ENCODE results near the gene SHOC1.
"Not testable (repeated sequence)": the region's sequence is repeated elsewhere in the genome, so short reads cannot be mapped to it uniquely, and the experiment has no call there.

The SHOC1 gene

DNA sequence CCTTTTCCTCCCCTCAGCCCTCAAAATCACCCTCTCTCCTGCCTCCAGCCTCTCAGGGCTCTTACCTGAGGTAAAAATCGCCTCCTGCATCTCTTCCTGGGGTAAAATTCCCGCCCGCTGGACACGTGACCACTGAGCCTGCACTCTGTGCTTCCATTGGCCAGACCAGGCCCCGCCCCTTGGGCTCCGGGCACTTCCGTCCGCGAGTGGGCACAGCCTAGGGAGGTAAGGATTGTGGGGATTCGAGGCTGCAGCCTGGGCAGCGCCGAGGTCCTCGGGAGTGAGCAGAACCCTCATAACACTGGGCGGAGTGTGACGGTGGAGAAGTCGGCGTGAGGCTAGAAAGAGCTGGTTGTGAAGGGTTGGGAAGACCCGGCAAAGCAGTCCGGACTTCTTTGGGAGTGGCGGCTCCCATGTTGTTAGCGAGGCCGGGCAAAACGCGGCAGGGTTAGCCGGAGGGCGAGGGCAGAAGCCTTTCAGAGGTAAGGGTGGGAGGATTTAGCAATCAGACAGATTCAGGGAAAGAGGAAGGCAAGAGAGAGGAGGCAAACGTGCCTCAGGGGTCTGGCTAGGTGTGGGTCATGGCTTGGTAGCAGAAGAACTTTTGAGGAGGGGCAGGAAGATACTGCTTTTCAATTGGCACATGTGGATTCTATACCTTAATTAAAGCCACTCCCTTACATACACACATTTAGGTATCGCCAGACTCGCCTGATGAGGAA lies at the start of gene SHOC1:
TSS of gene SHOC1 (minus strand) at position 103 of the 722 bp plus-strand sequence. CDS start 3,519 bp downstream, outside the sequence.
- no peak for DNase-seq (ENCODE audit: low read depth)

DNA sequence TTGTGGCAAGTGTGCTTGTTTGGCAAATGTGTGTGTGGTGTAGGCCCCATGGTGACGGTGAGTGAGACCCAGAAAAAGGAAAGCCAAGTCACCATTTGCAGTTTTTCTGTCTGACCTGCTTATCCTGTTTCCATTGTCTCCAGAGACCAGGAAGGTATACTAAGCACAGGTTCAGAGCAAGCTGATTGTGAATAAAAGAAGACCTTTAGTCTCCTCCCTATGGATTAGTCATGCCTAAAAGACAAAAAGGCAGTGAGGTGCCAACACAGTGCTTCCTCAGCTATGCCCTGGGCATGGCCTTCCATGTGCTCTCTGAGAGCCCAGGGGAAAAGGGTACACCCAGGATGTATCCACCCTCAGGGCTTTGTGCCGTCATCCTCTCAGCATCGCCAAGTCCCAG lies 49.2 kb upstream of the SHOC1 start:
- no peak for DNase-seq (ENCODE audit: low read depth)

DNA sequence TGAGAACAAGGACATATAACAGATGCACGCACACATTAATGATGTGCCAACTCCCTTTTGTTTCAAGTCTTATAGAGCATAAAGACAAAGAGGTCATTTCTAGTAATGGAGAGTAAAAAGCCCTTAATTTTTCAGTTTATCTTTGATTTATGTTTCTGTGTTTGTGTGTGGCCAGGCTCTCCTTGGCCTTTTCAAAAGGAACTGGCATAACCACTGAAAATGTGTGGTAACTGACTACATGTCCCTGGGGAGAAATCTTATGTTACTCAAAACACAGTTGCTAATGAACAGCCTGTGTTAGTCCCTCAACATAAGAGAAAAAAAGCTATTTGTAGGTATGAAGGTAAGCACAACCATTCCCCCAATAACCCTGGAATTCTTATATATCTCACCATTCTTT lies 47.6 kb upstream of the SHOC1 start:
- no peak for DNase-seq (ENCODE audit: low read depth)

DNA sequence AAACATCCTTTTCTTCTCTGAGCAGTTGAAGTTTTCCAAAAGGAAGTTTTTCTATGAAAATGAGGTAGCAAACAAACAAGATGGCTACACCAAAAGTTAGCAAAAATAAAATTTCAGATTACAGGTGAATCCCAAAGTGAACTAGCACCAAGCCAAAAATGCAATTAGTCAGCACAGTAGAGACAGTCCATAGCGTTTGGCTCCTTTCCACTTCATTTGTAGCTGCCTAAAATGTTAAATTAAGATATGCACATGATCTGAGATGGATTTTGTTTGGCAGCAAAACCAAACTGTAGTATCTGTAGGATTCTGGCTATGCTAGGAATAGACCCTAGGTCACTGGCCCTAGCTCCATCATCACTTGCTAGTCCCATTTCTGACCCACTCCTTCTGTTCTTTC lies 45.7 kb upstream of the SHOC1 start:
- no peak for DNase-seq (ENCODE audit: low read depth)

DNA sequence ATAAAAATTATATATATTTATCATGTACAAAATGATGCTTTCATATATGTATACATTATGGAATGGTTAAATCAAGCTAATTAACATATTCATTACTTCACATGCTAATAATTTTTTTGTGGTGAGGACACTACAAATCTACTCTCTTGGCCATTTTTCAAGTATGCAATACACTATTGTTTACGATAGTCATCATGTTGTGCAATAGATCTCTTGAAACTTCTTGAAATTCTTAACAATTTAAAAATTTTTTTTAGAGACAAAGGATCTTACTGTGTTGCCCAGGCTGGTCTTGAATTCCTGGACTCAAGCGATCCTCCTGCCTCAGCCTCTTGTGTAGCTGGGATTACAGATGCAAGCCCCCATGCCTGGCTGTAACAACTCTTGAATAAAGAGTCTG lies 45.2 kb upstream of the SHOC1 start:
- DNase-seq (ENCODE audit: low read depth) = no peak

DNA sequence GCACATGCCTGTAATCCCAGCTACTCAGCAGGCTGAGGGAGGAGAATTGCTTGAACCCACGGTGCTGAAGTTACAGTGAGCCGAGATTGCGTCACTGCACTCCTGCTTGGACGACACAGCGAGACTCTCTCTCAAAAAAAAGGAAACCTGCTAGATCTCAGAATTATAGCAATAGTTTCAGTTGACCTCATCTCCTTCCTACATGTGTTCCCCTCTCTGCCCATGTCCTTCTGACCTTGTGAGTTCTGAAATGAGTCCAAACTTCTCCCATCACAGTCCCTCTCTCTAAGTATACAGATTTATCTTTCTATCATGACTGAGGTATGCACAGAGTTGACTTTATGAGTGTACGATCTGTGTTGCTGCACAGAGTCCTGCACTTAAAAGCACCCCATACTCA lies 44.6 kb upstream of the SHOC1 start:
- no peak for DNase-seq (ENCODE audit: low read depth)

DNA sequence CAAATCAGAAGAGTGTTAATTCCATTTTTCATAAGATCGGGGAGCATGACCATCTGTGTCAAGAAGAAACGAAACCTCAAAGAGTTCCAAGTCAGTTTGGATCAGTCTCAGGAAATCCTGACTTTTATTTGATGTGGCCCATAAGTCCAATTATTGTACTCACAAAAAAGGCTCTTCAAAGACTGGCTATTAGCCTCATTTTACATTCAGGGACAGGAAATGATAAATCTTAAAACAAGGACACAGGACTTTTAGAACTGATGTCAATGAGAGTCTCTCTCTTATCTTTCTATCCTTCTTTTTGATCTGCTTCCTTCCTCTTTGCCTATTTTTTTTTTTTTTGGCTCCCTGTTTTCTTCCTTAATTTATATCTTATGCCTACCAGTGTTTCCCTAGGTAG lies 43.7 kb upstream of the SHOC1 start:
- no peak for DNase-seq (ENCODE audit: low read depth)

DNA sequence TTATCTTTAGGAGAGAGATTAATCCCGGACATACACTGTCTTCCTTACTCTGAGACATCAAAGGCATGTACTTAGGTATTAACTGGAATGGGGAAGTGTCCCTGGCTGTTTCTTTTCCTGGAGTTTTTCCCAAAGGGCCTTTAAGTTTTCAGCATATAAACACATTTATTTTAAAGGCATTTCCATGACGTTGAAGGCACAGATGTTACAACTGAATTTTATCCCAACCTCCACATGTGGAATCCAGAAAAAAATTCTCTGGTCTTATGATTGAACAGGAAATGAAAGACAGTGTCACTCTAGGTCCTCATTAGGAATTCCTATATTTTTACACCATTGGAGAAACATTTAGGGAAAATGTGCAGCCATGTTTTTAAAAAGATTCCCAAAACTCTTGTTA lies 41.6 kb upstream of the SHOC1 start:
- DNase-seq (ENCODE audit: low read depth) = no peak

DNA sequence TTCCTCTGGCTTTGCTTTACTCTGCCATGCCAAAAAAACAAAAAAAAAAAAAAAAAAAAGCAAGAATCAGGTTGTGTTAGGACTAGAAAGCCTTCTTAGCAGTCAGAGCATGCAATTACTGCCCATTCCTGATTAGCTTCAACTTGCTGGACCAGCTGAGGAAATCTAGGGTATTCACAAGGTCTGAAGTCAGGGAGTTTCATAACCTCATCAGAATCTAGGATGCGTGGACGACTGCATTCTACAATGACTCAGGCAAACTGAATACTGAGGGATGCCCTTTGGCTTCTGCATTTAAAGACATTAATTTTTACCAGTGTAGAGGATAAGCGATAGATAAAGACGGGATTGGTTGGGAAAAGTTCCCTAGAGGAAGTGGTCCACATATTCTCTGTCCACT lies 39.2 kb upstream of the SHOC1 start:
- no peak for DNase-seq (ENCODE audit: low read depth)

DNA sequence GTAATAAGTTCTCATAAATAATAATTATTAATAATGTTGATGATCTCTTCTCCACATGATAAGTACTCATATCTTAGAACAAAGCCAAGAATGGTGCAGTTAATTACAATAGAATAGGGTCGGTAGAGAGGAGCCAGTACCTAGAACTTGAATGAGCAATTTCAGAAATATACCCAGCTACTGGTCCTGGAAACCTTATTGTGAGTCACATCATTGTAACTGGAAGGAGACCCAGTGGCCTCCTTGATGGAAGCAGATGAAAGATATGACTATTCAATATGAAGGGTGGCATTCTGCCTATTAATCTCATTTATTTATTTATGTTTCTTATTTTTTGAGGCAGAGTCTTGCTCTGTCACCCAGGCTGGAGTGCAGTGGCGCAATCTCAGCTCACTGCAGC lies 37.7 kb upstream of the SHOC1 start:
- DNase-seq (ENCODE audit: low read depth) = no peak

DNA sequence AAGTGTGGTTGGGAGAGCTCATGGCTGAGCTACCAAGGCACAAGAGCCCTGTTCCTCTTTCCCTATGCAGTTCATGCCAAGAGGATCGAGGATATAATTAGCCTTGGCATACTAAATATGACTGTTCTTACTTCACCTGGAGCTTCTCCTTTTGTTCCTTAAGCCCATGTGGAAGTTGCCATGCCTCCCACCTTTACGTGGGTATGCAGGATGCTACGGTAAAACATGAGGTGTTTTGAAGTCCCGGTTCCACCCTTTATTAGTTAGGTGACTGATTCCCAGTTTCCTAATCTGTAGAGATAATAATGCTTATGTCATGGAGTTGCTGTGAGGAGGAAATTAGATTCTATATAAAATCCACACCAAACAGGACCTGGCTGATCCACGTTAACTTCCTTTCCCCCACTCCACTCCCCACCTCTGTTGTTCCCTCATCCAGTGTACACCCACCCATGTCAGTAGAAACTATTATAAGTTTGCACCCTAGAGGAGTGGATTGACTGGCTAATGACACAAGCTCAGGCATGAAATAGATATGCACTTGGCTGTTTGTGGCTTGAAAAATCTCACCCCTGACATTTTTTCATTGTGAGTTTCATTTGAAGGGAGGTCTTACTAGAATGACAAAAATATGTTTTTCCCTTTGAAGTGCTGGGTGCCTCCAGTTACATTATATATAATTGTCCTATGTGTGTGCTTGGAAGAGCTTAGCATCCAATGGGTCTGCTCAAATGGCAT lies 36.8 kb upstream of the SHOC1 start:
- no peak for DNase-seq (ENCODE audit: low read depth)

DNA sequence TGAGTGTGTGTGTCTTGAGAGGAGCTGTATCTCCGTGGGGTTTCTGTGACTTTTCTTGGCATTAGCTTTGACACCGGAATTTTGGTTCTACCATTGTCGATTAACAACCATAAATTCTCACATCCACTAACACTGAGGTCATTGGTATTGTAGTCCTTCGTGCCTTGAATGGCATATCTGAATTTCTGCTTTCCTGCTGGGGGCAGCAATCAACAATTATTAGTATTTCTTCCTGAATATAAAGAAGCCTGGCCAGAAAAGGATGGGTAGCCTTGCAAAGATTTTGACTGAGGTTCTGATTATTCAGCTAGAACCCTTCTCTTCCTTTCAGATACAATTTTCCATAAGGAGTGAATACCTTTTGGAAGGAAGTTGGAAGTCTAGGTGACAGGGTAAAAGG lies 33.5 kb upstream of the SHOC1 start:
- DNase-seq (ENCODE audit: low read depth) = no peak

DNA sequence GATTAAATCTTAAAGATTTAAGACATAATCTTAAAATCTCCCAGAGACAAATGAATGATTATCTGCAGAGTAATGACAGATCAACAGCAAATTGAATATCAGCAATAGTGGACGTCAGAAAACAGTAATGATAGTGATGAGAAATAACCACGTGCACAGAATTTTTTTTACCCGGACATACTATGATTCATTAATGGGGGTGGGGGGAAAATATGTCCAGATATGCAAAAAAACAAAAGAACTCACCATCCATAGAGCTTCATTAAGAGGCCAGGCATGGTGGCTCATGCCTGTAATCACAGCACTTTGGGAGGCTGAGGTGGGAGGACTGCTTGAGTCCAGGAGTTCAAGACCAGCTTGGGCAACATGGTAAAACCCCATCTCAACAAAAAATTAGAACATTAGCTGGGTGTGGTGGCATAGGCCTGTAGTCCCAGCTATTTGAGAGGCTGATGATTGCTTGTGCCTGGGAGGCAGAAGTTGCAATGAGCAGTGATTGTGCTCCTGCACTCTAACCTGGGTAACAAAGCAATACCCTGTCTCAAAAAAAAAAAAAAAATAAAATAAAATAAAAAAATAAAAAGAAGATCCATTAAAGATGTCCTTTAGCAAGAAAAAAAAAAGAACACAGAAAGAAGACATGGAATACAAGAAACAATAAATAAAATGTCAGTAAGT lies 30.9 kb upstream of the SHOC1 start:
- no peak for DNase-seq (ENCODE audit: low read depth)

DNA sequence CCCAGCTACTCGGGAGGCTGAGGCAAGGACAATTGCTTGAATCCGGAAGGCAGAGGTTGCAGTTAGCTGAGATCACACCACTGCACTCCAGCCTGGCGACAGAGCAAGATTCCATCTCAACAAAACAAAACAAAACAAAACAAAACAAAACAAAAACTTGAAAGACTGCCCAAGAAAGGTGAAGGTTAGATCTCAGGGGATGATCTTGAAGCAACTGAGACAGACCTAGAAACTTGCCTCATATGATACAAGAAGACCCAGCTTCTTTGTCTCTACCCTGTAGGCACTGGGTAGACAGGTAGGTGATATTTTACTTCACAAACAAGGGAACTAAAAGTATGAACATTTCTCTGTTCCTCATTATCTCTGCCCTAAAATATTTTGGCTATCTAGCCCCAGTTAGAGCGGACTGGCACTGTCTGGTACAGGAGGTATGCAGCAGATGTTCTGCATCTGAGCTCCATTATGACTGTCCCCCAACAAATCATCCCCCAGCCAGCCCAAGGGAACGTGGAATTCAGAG lies 26.3 kb upstream of the SHOC1 start:
- DNase-seq (ENCODE audit: low read depth) = no peak

DNA sequence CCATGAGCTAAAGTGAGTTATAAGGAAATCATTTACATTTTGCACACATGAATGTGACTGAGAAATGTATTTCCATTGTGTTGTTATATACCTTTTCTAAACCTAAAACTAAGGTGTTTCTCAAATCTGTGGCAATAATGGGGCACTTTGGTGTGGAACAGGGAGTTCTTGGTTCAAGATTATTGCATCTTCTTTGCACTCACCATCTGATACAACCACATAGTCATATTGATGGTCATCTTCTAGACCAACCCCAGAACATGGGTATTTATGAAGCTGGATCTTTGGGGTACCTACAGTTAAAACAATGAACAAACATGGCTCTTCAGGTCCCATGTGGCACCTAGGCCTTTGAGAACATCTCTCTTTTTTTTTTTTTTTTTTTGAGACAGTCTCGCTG lies 24.6 kb upstream of the SHOC1 start:
- no peak for DNase-seq (ENCODE audit: low read depth)

DNA sequence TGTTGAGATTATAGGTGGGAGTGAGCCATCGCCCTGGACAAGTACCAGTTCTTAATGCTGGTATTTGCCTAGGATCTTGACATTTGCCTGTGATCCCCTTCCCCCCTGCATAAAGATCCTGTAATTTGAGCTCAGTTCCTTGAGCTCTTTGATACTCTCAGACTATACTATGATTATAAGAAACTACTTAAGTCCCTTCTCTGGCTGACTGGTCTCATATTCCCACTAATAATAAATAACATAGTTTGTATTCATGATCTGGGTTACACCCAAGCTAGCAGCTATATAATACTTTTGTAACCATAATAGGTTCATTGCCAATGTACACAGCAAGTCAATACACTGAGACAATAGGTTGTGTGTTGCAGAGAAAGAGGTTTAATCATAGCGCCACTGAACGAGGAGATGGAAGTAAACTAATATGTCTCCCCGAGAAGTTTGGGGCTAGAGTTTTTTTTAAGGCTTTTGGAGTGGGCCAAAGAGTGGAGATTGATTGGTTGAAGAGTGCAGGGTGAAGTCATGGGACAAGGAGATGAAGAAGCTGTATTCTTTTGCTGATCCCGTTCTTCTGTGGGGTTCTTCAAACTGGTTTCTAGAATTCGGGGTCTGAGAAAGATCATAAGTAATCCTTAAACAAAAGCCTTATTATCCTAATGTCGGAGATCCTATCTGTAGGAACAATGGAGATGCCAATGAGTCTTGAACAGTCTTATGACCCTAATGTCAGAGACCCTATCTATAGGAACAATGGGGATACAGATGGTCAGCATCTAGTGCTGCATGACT lies 20.7 kb upstream of the SHOC1 start:
- DNase-seq (ENCODE audit: low read depth) = no peak

DNA sequence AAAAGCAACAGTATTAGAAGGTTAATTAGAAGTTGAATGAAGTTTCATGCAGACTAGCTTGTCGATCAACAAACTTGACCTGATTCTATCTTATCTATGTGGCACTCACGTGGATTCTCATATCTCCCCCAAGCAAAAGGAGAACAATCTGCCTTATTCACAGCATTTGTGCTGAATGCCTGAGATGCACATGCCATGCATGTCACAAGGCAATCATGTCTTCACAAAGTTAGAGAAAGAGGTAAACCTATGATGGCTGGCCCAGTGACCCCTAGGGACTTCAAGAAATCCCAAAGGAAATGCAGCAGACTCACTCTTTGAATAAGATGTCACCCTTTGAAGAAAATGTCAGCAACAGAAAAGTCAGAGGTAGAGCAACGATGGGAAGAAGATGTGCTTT lies 17.6 kb upstream of the SHOC1 start:
- DNase-seq (ENCODE audit: low read depth) = no peak

DNA sequence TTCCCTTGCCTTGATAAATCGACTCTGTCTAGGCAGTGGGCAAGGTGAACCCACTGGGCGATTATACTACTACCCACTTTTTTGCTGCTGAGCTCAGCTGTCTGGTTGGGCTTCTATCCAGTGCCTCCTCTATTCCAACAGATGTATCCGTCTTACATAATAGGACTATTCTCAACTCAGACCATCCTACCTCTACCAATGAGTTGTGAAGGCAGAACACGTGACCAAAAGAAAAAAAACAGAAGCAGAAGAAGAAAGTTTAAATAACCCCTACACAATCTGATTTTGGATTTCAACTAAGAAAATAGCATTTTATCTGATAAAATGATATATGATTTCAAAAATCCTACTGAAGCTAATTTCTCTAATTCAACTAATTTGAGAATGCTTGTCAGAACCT lies 16.2 kb upstream of the SHOC1 start:
- DNase-seq (ENCODE audit: low read depth) = no peak

DNA sequence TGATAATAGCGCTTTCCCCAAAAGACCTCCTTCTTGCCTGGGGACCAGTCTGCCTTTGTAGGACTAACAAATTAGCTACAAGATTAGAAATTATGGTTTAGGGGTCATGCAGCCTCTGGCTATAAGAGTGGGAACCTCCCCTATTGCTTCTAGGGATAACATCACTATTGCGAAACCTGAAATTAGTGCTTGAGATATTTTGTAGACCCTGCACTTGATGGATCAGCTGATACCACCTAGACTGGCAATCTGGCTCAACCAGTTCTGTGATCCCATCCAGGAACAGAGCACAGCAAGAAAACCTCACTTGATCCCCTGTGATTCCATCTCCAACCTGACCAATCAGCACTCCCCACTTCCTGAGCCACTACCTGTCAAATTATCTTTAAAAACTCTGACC lies 15.7 kb upstream of the SHOC1 start:
- DNase-seq (ENCODE audit: low read depth) = not testable (repeated sequence)

DNA sequence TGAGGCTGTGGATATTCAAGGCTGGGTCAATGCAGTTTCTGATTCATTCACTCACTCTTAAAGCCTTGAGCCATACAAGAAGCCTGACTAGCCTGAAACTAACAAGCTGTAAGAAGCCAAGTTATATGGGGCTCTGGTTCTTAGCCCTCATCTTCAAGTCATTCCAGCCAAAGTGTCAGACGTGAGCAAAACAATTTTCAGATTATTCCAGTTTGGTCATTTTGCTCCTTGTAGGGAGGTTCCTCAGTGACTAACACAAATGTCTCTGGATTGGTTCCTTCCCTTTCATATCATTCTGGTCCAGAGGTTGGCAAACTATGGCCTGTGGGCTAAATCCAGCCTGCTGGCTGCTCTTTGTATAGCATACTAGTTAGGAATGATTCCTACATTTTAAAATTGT lies 12.5 kb upstream of the SHOC1 start:
- DNase-seq (ENCODE audit: low read depth) = no peak

DNA sequence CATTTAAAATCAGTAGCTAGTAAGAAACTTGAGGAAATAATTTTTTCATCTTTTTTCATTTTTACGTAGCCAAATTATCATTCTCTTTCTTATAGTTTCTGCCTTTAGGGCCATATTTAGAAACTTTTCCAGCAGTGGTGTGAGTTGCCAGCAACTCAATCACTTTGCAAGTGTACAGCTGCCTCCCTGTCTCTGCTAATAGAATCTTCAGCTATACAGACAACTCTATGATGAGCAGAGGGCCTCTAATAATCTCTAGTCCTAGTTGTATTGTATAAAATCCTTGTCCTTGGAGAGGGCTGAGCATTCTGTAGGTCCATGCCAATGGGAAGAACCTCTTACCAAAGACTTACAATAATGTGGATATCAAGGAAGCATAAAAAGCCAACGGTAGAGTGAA lies 11.5 kb upstream of the SHOC1 start:
- no peak for DNase-seq (ENCODE audit: low read depth)

DNA sequence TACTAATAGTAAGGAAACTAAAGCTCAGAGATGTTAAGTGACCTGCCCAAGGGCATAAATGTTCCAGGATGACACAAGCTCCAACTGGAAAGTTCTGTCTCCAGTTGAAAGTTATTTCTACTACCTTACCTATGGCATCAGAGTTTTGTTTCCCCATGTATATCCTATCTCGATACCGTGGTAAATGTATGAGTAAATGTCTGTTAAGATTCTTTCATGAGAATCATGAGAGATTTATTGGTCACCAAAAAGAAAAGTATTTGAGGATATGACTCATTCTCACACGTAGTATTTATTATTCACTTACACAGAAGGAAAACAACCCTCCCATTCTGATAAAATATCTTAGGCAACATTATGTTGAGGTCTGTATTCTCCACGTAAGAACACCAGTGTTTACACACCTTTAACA lies 11.1 kb upstream of the SHOC1 start:
- DNase-seq (ENCODE audit: low read depth) = no peak

Data from activated T-cell treated with anti-CD3 and anti-CD28 coated beads for 1 hour (primary cell).